Keratinocyte (primary cell): Measurements from ENCODE around the gene CREG1. TPM values are rescaled to one million over a fixed set of nuclear protein-coding genes. Genes with fewer than 3 reads are reported as not detected.
A peak's percentile ranks its signal among the peaks of the same experiment; 100 is the strongest.

Source experiments
- DNase-seq: peaks from one replicate; pipeline ENCODE4 v3.0.0-alpha.2; 2011; ENCODE audit warnings: low read depth, missing footprints, low spot score
- FAIRE-seq: peaks from 2 replicates; lab custom pipeline; 2011; peaks lifted over from hg19 to GRCh38; lab: Jason Lieb, UNC
- H2AFZ ChIP-seq: 2 replicates; pipeline ENCODE4 v1.6.0; 2012; ENCODE audit warnings: low read length, control low read depth, inconsistent platforms; ENCODE audit not compliant: control insufficient read depth
- H3K27ac ChIP-seq: 2 replicates; pipeline ENCODE4 v1.5.1; 2011; ENCODE audit warnings: low read length; ENCODE audit not compliant: control insufficient read depth, insufficient read depth
- H3K27me3 ChIP-seq: 3 replicates; pipeline ENCODE4 v1.6.0; 2011; ENCODE audit warnings: low read length; ENCODE audit not compliant: control insufficient read depth, insufficient read depth; ENCODE audit errors: extremely low read depth
- H3K36me3 ChIP-seq, 2 experiments: 2 replicates in 1 of 2; 3 replicates in 1 of 2; pipeline ENCODE4 v1.5.1; 2011; ENCODE audit warnings: low read length in 2 of 2, mild to moderate bottlenecking in 1 of 2; ENCODE audit not compliant: control insufficient read depth in 2 of 2, insufficient read depth in 2 of 2; ENCODE audit errors: extremely low read depth in 1 of 2
- H3K4me1 ChIP-seq: 3 replicates; pipeline ENCODE4 v1.5.1; 2011; ENCODE audit warnings: low read length; ENCODE audit not compliant: control insufficient read depth, insufficient read depth; ENCODE audit errors: extremely low read depth
- H3K4me2 ChIP-seq: 3 replicates; pipeline ENCODE4 v1.6.0; 2011; ENCODE audit warnings: low read depth, low read length; ENCODE audit not compliant: control insufficient read depth, insufficient read depth; ENCODE audit errors: extremely low read depth
- H3K4me3 ChIP-seq, 3 experiments: fragments of 200-600 bp in 1 of 3; sonication (generic) in 1 of 3; 2 replicates in 2 of 3; 3 replicates in 1 of 3; pipeline ENCODE4 v1.5.1; 2011 to 2016; ENCODE audit warnings: low read length in 3 of 3, mild to moderate bottlenecking in 3 of 3, control low read depth in 2 of 3, inconsistent platforms in 1 of 3, low read depth in 1 of 3, mixed read lengths in 1 of 3, mixed run types in 1 of 3, moderate library complexity in 1 of 3; ENCODE audit not compliant: control insufficient read depth in 2 of 3, insufficient read depth in 2 of 3; ENCODE audit errors: extremely low read depth in 1 of 3
- H3K79me2 ChIP-seq: 2 replicates; pipeline ENCODE4 v1.6.0; 2012; ENCODE audit warnings: low read length; ENCODE audit not compliant: control insufficient read depth, insufficient read depth
- H3K9ac ChIP-seq: 3 replicates; pipeline ENCODE4 v1.6.0; 2011; ENCODE audit warnings: low read length; ENCODE audit not compliant: control insufficient read depth, insufficient read depth; ENCODE audit errors: extremely low read depth
- H3K9me1 ChIP-seq: 3 replicates; pipeline ENCODE4 v1.6.0; 2011; ENCODE audit warnings: low read length; ENCODE audit not compliant: control insufficient read depth, insufficient read depth; ENCODE audit errors: extremely low read depth
- H3K9me3 ChIP-seq: 2 replicates; pipeline ENCODE4 v1.5.1; 2012; ENCODE audit warnings: low read depth, low read length; ENCODE audit not compliant: control insufficient read depth
- H4K20me1 ChIP-seq: 3 replicates; pipeline ENCODE4 v1.6.0; 2011; ENCODE audit warnings: low read length; ENCODE audit not compliant: control insufficient read depth, insufficient read depth; ENCODE audit errors: extremely low read depth
- CTCF ChIP-seq, 3 experiments: IDR thresholded peaks in 1 of 3; conservative IDR thresholded peaks in 1 of 3; optimal IDR thresholded peaks in 1 of 3; 2 replicates in 2 of 3; 3 replicates in 1 of 3; pipeline versions ENCODE3 to v1.5.1; 2011; ENCODE audit warnings: low read length in 3 of 3, mild to moderate bottlenecking in 3 of 3, moderate library complexity in 2 of 3, control low read depth in 1 of 3, inconsistent platforms in 1 of 3; ENCODE audit not compliant: insufficient read depth in 2 of 3; ENCODE audit errors: extremely low read depth in 1 of 3
- EZH2 ChIP-seq: IDR thresholded peaks from one replicate; pipeline ENCODE4 v1.6.1; 2012; ENCODE audit warnings: inconsistent platforms, mild to moderate bottlenecking, low read length, moderate library complexity
- dilution Hi-C: fragments of 300-500 bp; cut with MboI; formaldehyde crosslinking; loops from one replicate; pipeline ENCODE4 v1.7.0; 2020; ENCODE audit warnings: low sequenced_read_pairs; ENCODE audit not compliant: extremely low pct_ligation_motif_present
- polyA minus RNA-seq, 3 experiments: library from RNA; depleted of rRNA, polyadenylated mRNA; stranded (reverse); fragments of >200 nt; gene quantifications; 1 replicate in 1 of 3; 2 replicates in 1 of 3; 3 replicates in 1 of 3; pipeline ENCODE4 v1.2.3, GENCODE V29; 2011
- polyA plus RNA-seq, 5 experiments: library from polyadenylated mRNA; depleted of rRNA in 3 of 5; stranded (reverse) in 3 of 5; stranded (forward) in 1 of 5; unstranded in 1 of 5; fragments of >200 nt; gene quantifications; 1 replicate in 1 of 5; 2 replicates in 3 of 5; 3 replicates in 1 of 5; pipeline versions ENCODE4 v1.2.1 to v1.2.3, GENCODE V29; 2011 to 2012; ENCODE audit warnings: missing spikeins in 2 of 5, low read depth in 1 of 5, low replicate concordance in 1 of 5

CREG1 gene
- polyA plus RNA-seq (41.6 to 68.8 TPM (median 48.9 TPM) in 3 replicates), polyA minus RNA-seq (3.8 to 20.9 TPM (median 11.7 TPM) in 3 replicates)
- polyA plus RNA-seq (2011; ENCODE audit: low read depth): 35.7 TPM
- polyA plus RNA-seq (2011; cell fraction: cytosol; rRNA removed): 41.8 and 76.7 TPM in 2 replicates
- 39.4 and 45.8 TPM in 2 replicates for polyA plus RNA-seq (2011; cell fraction: nucleus; rRNA removed)
- 26.0 and 101 TPM in 2 replicates for polyA plus RNA-seq (2012; ENCODE audit: low replicate concordance)
- polyA minus RNA-seq (2011; cell fraction: cytosol; rRNA and poly(A)+ RNA removed): 36.4 TPM
- 18.3 and 19.5 TPM in 2 replicates for polyA minus RNA-seq (2011; cell fraction: nucleus; rRNA and poly(A)+ RNA removed)

DNA sequence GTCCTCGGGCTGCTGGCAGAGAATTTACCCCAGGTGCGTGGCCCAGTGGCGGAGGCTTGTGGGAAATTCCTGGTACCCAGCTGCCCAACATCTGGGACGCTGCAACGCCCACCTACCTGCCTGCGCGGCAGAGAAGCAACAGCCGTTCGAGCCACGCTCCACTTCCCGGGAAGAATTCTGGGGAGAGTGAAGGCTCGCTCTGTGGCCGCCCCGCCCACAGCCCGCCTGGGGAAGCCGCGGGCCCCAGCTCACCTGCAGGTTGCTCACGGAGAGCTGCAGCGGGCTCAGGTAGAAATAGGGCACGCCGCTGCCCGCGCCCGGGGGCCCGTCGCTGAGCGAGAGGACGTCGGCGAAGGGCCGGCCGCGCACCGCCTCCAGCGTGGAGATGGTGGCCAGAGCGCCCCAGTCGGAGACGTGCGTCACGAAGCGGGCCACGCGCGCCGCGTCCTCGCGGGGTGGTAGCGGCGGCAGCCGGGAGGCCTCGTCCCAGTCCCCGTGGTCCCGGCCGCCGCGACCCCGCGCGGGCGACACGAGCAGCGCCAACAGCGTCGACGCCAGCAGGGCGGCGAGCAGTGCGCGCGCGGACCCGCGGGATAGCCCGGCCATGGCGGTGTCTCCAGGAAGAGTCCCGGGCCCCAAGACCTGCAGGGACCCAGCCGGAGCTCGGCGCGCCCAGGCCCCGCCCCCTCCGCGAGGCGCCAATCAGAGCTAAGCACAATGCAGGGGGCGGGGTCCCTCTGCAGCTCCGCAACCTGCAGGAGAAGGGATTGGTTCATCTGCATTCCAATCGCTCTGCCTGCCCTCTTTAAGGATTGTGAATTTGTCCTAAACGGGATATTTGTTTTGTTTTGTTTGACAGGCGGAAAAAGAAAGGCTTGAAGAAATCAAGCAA lies at the start of gene CREG1:
CREG1 (minus strand) TSS at position 627 of the 892 bp plus-strand sequence.
- H4K20me1 ChIP-seq: no peaks in the 10 kb centered on the region
- H3K4me1 ChIP-seq: peaks cover 18% of the 10 kb centered on the region
- H3K9me3 ChIP-seq: no peaks in the 10 kb centered on the region
- TF ChIP-seq CTCF (optimal IDR thresholded peaks at IDR 0.05 in 1 of 3, IDR thresholded peaks at IDR 0.05 in 1 of 3, conservative IDR thresholded peaks at IDR 0.05 in 1 of 3; ENCODE audit: extremely low read depth in 1 of 3, insufficient read depth in 2 of 3, low read length in 3 of 3) (no peak), EZH2 (no peak)
- DNase-seq (peak; percentile 67), FAIRE-seq (peak; percentile 41)
- H3K36me3 ChIP-seq: no peaks in the 10 kb centered on the region
- H2AFZ ChIP-seq: peak within 1 kb of the TSS; percentile 88
- dilution Hi-C loops: no loop called here
- no peaks in the 10 kb centered on the region for H3K9me1 ChIP-seq
- H3K79me2 ChIP-seq: no peaks in the 10 kb centered on the region
- H3K4me2 ChIP-seq: peak within 1 kb of the TSS; percentile 99
- H3K27ac ChIP-seq: peak within 1 kb of the TSS; percentile 10
- H3K4me3 ChIP-seq: peak within 1 kb of the TSS; percentile 55 to 81 (median 73)
- H3K9ac ChIP-seq: peak within 1 kb of the TSS; percentile 63
- no peaks in the 10 kb centered on the region for H3K27me3 ChIP-seq

GRCh38 chr1:167602840-167603239 lies 49.3 kb upstream of the CREG1 start:
- Histone ChIP-seq H3K9me3 (no peaks in the 10 kb centered on the region), H3K79me2 (no peaks in the 10 kb centered on the region), H3K4me3 (no peak overlapping the region), H3K9me1 (no peaks in the 10 kb centered on the region), H2AFZ (no peak overlapping the region), H4K20me1 (no peaks in the 10 kb centered on the region), H3K4me1 (no peaks in the 10 kb centered on the region), H3K27ac (no peak overlapping the region), H3K36me3 (no peaks in the 10 kb centered on the region), H3K4me2 (no peak overlapping the region), H3K27me3 (no peaks in the 10 kb centered on the region), H3K9ac (no peak overlapping the region)
- DNase-seq (no peak), FAIRE-seq (no peak)
- dilution Hi-C loops: no loop called here
- no peak for TF ChIP-seq CTCF (optimal IDR thresholded peaks at IDR 0.05 in 1 of 3, IDR thresholded peaks at IDR 0.05 in 1 of 3, conservative IDR thresholded peaks at IDR 0.05 in 1 of 3; ENCODE audit: extremely low read depth in 1 of 3, insufficient read depth in 2 of 3, low read length in 3 of 3)
- no peak for TF ChIP-seq EZH2
